ENCODE results near the gene H1-8.
"Not testable (repeated sequence)": the region's sequence is repeated elsewhere in the genome, so short reads cannot be mapped to it uniquely, and the experiment has no call there.

Gene H1-8

DNA sequence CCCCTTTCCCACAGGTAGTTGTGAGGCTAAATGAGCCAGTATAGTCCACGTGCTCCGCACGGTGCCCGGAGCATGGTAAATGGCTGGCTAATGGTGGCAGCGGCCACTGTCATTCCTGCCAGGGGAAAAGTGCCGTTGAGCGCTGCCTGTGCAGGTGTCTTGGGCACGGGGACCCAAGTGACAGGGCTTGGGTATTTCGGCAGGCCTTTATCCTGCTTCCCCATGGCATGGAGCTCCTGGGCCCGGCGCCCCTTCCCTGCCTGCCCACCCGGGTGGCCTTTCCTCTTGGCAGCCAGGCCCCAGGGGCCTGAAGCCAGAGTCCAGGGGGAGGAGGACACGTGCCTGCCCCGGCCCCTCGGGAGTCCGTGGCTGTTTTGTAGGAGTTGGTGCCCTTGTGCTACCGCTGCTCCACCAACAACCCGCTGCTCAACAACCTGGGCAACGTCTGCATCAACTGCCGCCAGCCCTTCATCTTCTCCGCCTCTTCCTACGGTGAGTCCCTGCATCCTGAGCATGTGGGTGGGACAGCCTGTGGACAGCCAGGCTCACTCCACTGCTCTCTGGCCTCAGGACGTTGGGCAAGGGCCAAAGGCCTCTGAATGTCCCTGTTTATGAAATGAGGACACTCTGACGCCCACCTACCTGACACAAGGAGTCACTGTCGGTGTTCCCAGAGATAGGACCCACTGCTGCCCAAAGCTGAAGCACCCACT, 27.7 kb upstream of the H1-8 start:
- not testable (repeated sequence) for DNase-seq

- DNase-seq: not testable (repeated sequence)
These were observed 27.0 kb upstream of the H1-8 start for GRCh38 chr3:129515821-129516432.

DNA sequence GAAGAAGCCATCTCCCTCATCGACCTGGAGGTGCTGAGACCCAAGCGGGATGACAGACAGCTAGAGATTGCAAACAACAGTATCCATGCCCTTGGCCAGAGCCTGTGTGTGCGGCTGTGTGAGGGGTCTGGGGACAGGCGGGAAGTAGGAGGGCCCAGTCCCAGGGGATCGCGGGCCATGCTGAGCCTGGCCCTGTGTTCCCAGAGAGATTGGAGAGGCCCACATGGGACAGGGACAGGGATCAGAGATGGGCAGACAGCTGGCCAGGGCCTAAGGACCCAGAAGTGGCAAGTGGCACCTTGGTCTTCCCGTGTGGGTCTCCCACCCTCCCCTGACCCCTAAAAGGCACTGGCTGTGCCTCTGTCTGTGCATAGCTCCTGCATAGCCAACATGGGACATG, 25.5 kb upstream of the H1-8 start:
- DNase-seq: no peak

DNA sequence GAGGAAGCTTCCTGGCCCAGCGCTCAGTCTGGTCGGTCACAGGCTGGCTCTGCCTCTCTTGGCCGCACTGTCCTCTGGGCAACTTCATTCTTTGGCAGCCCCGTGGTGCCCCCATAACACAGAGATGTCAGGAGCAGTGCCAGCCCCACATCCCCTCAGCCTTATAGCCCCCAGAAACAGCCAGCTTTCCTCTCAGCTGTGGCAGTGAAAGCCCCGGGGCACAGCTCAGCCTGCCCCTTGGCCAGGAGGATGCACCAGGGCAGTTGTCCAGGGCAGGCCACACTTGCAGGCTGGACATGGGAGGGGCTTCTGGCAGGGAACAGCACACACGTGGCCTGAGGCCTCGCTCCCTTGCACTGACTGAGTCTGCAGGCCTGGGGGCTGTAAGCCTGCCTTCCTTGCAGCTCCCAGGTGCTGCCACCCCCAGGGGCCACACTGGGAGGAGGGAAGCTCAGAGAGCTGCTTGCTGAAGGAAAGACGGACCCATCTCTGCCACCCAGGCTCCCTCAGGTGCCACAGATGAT, 24.9 kb upstream of the H1-8 start:
- no peak for DNase-seq

GRCh38 chr3:129518581-129518980, 24.4 kb upstream of the H1-8 start:
- no peak for DNase-seq

GRCh38 chr3:129519449-129519848, 23.5 kb upstream of the H1-8 start:
- no peak for DNase-seq

DNA sequence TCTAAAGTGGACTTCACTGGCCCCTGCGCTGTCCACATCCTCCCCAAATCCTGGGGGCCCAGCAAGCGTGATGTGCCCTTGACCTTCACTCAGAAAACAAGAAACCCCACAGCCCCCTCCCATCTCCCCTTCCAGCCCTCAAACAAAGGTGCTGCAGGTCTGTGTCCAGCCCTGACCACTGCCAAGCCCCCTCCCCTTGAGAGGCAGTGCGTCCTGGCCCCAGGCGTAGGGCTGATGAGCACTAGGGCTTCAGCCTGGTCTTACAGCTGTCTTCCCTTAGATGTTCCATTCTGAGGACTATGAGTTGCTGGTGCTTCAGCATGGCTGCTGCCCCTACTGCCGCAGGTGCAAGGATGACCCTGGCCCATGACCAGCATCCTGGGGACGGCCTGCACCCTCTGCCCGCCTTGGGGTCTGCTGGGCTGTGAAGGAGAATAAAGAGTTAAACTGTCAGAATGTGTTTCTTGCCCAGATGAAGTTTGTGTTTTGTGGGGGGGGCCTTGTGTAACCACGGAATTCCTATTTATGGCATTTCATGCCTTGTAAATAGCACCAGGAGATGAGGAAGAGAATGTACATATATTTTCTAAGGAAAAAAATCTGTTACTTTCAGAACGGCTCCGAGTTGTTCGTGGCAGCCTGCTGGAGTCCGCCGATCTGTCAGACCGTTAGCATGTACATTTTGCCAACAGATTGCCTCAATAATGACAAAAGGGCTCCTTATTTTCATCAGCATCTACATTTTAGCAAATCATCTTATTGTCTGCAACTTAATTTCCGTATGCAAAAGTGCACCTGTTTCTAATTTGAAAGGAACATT, 22.9 kb upstream of the H1-8 start:
- DNase-seq: no peak

GRCh38 chr3:129520960-129521359, 22.0 kb upstream of the H1-8 start:
- no peak for DNase-seq

GRCh38 chr3:129521611-129522010, 21.4 kb upstream of the H1-8 start:
- DNase-seq: no peak

DNA sequence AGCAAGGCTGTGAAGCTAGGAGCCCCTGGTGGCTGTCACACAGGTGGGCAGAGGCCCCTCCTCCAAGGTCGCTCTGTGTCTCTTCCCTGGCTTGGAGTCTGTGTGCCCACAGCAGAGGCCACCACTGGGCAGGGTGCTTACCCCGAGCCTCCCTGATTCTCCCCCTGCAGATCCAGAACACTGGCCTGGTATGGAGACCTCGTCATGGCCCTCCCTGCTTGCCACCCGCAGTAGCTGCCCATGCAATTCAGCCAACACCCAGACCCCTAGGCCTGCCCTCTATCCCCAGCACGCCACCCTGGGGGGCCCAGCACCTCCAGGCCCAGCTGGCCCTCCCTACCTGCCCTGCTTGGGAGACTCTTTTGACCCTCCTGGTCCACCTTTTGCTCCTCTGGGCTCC, 20.0 kb upstream of the H1-8 start:
- no peak for DNase-seq

DNA sequence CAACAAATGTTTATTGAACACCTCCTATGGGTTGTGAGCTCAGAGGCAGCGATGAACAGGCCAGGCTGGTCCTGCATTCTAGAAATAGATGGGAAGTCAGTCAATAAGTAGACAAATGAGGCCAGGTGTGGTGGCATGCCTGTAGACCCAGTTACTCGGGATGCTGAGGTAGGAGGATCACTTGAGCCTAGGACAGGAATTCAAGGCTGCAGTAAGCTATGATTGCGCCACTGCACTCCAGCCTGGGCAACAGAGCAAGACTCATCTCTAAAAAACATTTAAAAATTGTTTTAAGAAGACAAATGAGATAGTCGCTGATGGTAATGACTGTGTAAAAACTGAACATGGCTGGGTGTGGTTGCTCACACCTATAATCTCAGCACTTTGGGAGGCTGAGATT, 18.9 kb upstream of the H1-8 start:
- DNase-seq: no peak

DNA sequence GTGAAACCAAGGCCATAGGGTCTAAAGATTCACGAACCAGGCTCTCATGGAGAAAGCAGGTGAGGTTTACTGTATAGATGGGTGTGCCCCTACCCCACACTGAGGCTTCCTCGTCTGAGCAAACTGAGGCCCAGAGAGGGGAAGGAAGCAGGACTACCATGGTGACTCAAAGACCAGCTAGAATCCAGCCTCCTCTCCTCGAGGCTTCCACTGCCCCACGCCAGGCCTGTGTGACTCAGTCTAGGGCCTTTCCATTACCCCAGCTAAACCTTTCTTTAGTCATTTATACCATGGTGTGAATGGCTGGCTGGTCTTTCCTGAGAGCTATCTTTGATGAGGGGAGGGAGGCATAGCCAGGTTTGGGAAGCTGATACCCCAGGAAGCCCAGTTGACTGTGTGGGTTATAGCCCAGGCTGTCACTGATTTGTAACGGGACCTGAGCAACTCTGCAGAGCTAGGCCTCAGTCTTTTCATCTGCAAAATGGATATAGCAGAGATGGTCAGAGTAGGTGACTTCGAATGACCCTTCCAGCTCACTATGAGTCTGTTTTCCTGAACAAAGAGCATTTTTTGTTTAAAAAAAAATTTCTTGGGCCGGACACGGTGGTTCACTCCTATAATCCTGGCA, 17.5 kb upstream of the H1-8 start:
- no peak for DNase-seq

- DNase-seq: no peak
These were observed 16.7 kb upstream of the H1-8 start for GRCh38 chr3:129526121-129526900.

GRCh38 chr3:129527262-129527661, 15.7 kb upstream of the H1-8 start:
- DNase-seq: no peak

GRCh38 chr3:129528589-129529100, 14.3 kb upstream of the H1-8 start, which contains the start of gene RHO:
TSS of gene RHO (plus strand) at chr3:129528639. CDS start at chr3:129528734, 95 bp downstream.
- DNase-seq: no peak

DNA sequence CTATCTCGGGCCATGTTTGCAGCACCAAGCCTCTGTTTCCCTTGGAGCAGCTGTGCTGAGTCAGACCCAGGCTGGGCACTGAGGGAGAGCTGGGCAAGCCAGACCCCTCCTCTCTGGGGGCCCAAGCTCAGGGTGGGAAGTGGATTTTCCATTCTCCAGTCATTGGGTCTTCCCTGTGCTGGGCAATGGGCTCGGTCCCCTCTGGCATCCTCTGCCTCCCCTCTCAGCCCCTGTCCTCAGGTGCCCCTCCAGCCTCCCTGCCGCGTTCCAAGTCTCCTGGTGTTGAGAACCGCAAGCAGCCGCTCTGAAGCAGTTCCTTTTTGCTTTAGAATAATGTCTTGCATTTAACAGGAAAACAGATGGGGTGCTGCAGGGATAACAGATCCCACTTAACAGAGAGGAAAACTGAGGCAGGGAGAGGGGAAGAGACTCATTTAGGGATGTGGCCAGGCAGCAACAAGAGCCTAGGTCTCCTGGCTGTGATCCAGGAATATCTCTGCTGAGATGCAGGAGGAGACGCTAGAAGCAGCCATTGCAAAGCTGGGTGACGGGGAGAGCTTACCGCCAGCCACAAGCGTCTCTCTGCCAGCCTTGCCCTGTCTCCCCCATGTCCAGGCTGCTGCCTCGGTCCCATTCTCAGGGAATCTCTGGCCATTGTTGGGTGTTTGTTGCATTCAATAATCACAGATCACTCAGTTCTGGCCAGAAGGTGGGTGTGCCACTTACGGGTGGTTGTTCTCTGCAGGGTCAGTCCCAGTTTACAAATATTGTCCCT, 13.4 kb upstream of the H1-8 start:
- no peak for DNase-seq

DNA sequence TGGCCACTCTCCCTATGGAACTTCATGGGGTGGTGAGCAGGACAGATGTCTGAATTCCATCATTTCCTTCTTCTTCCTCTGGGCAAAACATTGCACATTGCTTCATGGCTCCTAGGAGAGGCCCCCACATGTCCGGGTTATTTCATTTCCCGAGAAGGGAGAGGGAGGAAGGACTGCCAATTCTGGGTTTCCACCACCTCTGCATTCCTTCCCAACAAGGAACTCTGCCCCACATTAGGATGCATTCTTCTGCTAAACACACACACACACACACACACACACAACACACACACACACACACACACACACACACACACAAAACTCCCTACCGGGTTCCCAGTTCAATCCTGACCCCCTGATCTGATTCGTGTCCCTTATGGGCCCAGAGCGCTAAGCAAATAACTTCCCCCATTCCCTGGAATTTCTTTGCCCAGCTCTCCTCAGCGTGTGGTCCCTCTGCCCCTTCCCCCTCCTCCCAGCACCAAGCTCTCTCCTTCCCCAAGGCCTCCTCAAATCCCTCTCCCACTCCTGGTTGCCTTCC, 12.7 kb upstream of the H1-8 start:
- DNase-seq: no peak

- DNase-seq: no peak
These were observed 12.2 kb upstream of the H1-8 start for GRCh38 chr3:129530821-129531220.

DNA sequence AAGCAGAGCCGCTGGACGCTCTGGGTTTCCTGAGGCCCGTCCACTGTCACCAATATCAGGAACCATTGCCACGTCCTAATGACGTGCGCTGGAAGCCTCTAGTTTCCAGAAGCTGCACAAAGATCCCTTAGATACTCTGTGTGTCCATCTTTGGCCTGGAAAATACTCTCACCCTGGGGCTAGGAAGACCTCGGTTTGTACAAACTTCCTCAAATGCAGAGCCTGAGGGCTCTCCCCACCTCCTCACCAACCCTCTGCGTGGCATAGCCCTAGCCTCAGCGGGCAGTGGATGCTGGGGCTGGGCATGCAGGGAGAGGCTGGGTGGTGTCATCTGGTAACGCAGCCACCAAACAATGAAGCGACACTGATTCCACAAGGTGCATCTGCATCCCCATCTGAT, 11.3 kb upstream of the H1-8 start:
- DNase-seq: no peak

DNA sequence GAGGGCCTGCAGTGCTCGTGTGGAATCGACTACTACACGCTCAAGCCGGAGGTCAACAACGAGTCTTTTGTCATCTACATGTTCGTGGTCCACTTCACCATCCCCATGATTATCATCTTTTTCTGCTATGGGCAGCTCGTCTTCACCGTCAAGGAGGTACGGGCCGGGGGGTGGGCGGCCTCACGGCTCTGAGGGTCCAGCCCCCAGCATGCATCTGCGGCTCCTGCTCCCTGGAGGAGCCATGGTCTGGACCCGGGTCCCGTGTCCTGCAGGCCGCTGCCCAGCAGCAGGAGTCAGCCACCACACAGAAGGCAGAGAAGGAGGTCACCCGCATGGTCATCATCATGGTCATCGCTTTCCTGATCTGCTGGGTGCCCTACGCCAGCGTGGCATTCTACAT, 10.7 kb upstream of the H1-8 start:
- no peak for DNase-seq

DNA sequence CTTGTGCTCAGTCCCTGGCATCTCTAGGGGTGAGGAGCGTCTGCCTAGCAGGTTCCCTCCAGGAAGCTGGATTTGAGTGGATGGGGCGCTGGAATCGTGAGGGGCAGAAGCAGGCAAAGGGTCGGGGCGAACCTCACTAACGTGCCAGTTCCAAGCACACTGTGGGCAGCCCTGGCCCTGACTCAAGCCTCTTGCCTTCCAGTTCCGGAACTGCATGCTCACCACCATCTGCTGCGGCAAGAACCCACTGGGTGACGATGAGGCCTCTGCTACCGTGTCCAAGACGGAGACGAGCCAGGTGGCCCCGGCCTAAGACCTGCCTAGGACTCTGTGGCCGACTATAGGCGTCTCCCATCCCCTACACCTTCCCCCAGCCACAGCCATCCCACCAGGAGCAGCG, 9.6 kb upstream of the H1-8 start:
- no peak for DNase-seq
